ENCODE data around the gene OTUD7B.
A peak's percentile ranks its signal among the peaks of the same experiment; 100 is the strongest.

The OTUD7B gene

GRCh38 chr1:149934356-149934755 is 76.2 kb downstream of the OTUD7B start:
- H3K36me3 Mint-ChIP-seq (ENCODE audit: low read depth) = peaks cover 10% of the 10 kb centered on the region
- H3K27me3 Mint-ChIP-seq (ENCODE audit: low read depth, poor library complexity) = peaks cover 4% of the 10 kb centered on the region
- peaks cover 38% of the 10 kb centered on the region for H3K4me1 Mint-ChIP-seq
- H3K9me3 Mint-ChIP-seq = no peaks in the 10 kb centered on the region
- no peak overlapping the region for H3K27ac Mint-ChIP-seq
- no peak overlapping the region for H3K4me3 Mint-ChIP-seq
- TF ChIP-seq CTCF (IDR thresholded peaks at IDR 0.05) = no peak
- DNase-seq = no peak

- peaks cover 42% of the 10 kb centered on the region for H3K4me1 Mint-ChIP-seq
- no peak overlapping the region for H3K27ac Mint-ChIP-seq
- no peaks in the 10 kb centered on the region for H3K9me3 Mint-ChIP-seq
- H3K27me3 Mint-ChIP-seq (ENCODE audit: low read depth, poor library complexity) = peaks cover 5% of the 10 kb centered on the region
- H3K36me3 Mint-ChIP-seq (ENCODE audit: low read depth) = peaks cover 10% of the 10 kb centered on the region
- no peak for DNase-seq
- no peak overlapping the region for H3K4me3 Mint-ChIP-seq
- no peak for TF ChIP-seq CTCF (IDR thresholded peaks at IDR 0.05)
Observed at GRCh38 chr1:149933208-149933607, 77.3 kb downstream of the OTUD7B start.

- no peak for DNase-seq
- H3K4me1 Mint-ChIP-seq = peaks cover 42% of the 10 kb centered on the region
- H3K9me3 Mint-ChIP-seq = no peaks in the 10 kb centered on the region
- TF ChIP-seq CTCF (IDR thresholded peaks at IDR 0.05) = no peak
- H3K27me3 Mint-ChIP-seq (ENCODE audit: low read depth, poor library complexity) = peaks cover 5% of the 10 kb centered on the region
- H3K4me3 Mint-ChIP-seq = no peak overlapping the region
- H3K36me3 Mint-ChIP-seq (ENCODE audit: low read depth) = peaks cover 10% of the 10 kb centered on the region
- H3K27ac Mint-ChIP-seq = no peak overlapping the region
Observed at GRCh38 chr1:149932474-149932873, 78.1 kb downstream of the OTUD7B start.

GRCh38 chr1:149931212-149931790 is 79.2 kb downstream of the OTUD7B start:
- H3K36me3 Mint-ChIP-seq (ENCODE audit: low read depth) = peaks cover 10% of the 10 kb centered on the region
- DNase-seq = no peak
- no peak overlapping the region for H3K27ac Mint-ChIP-seq
- peaks cover 5% of the 10 kb centered on the region for H3K27me3 Mint-ChIP-seq (ENCODE audit: low read depth, poor library complexity)
- no peak for TF ChIP-seq CTCF (IDR thresholded peaks at IDR 0.05)
- no peaks in the 10 kb centered on the region for H3K9me3 Mint-ChIP-seq
- no peak overlapping the region for H3K4me3 Mint-ChIP-seq
- peaks cover 40% of the 10 kb centered on the region for H3K4me1 Mint-ChIP-seq

- no peaks in the 10 kb centered on the region for H3K9me3 Mint-ChIP-seq
- H3K27ac Mint-ChIP-seq = peak overlapping the region; percentile 55
- H3K27me3 Mint-ChIP-seq (ENCODE audit: low read depth, poor library complexity) = peaks cover 5% of the 10 kb centered on the region
Observed at GRCh38 chr1:149929856-149930255, 80.7 kb downstream of the OTUD7B start.

More at GRCh38 chr1:149929856-149930255, 80.7 kb downstream of the OTUD7B start:
- Mint-ChIP-seq H3K4me3 (no peak overlapping the region), H3K36me3 (ENCODE audit: low read depth) (peaks cover 25% of the 10 kb centered on the region), H3K4me1 (peaks cover 45% of the 10 kb centered on the region)
- no peak for DNase-seq
- no peak for TF ChIP-seq CTCF (IDR thresholded peaks at IDR 0.05)
